GM18951 (cell line): ENCODE measurements around the gene MTERF4.

ENCODE experiments used
- POLR2A ChIP-seq: IDR thresholded peaks from 4 replicates; pipeline ENCODE4 v1.6.1; 2011; ENCODE audit warnings: mild to moderate bottlenecking; ENCODE audit not compliant: insufficient read length, insufficient read depth; ENCODE audit errors: extremely low read depth
- in situ Hi-C: fragments of 300-500 bp; cut with MboI; formaldehyde crosslinking; loops from one replicate; pipeline ENCODE4 v1.12.0; 2022; ENCODE audit warnings: low sequenced_read_pairs, mixed read lengths, inconsistent platforms; ENCODE audit not compliant: unreplicated experiment

The MTERF4 gene

DNA sequence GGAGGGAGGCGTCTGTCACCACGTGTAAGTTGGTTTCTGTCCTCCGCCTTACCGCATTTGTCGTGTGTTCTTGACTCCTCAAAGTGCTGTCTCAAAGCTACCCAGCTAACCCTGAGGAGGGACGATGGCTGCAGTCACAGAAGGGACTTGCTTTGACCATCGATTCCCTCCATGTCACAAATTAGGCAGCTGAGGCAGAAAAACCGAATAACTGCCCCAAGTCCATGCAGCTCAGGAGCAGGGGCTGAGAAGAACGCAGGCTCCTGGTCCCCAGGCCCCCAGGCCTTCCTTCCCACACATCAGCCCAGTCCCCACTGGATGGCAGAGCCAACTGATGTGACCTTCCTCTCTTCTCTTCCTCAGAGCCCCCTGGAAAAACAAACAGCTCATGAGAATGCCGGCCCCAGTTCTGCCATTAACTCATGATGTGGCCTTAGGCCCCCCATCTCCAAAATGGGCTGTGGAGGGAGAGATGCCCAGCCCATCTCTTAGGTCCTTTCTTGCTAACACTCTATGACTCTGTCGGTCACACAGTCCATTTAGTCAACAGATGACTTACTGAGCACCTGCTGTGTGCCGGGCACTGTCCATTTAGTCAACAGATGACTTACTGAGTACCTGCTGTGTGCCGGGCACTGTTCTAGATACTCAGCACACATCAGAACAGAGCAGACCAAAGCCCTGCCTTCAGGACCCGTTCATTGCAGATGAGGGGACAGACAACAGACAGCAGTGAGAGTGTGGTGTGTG is 19.6 kb downstream of the MTERF4 start:
- in situ Hi-C loops: no loop called here
- no peak for TF ChIP-seq POLR2A

DNA sequence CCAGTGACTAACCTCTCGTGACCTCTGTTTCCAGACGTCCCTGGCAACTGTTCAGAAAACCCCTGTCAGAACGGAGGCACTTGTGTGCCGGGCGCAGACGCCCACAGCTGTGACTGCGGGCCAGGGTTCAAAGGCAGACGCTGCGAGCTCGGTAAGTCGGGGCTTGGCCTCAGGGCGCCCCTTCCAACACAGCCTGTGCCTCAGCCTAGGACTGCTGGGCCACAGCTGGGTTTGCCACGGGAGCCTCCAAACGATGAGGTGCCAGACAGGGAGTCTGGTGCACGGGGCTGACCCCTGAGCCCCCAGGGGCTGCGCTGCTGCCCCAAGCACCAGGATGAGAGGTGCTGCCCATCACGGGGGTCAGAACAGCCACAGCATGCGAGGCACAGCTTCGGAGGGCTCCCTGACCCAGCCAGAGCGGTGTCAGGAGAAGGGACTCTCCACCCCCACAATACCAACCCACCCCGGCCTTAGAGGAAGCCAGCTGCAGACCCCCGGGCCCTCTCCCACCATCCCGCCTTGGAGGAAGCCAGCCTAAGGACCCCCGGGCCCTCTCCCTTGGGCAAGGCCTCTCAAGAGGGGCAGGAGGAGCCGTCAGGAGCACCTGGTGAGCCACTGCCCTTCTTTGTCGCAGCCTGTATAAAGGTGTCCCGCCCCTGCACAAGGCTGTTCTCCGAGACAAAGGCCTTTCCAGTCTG is 20.3 kb downstream of the MTERF4 start:
- no peak for TF ChIP-seq POLR2A
- in situ Hi-C loops: no loop called here

DNA sequence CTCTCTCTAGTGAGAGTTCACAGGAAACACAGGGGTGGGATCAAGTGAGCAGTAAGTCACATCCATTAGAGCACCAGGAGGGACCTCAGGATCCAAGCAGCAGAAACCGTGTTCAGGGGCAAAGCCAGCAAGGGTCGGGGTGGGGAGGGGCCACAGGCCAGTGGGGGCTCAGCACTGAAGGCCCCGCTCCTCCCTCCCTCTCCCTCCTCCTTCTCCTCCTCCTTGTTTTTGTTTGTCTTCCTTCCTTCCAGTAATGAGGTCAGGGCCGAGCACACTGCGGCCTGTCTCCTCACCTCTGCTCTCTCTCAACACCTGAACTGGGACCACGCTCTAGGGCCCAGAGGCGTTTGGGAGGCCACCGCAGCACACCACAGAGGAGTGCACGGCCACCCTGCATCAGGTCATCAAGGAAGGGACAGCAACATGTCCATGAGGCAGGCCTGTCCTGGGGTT is 20.9 kb downstream of the MTERF4 start:
- TF ChIP-seq POLR2A: no peak
- in situ Hi-C loops: no loop called here

DNA sequence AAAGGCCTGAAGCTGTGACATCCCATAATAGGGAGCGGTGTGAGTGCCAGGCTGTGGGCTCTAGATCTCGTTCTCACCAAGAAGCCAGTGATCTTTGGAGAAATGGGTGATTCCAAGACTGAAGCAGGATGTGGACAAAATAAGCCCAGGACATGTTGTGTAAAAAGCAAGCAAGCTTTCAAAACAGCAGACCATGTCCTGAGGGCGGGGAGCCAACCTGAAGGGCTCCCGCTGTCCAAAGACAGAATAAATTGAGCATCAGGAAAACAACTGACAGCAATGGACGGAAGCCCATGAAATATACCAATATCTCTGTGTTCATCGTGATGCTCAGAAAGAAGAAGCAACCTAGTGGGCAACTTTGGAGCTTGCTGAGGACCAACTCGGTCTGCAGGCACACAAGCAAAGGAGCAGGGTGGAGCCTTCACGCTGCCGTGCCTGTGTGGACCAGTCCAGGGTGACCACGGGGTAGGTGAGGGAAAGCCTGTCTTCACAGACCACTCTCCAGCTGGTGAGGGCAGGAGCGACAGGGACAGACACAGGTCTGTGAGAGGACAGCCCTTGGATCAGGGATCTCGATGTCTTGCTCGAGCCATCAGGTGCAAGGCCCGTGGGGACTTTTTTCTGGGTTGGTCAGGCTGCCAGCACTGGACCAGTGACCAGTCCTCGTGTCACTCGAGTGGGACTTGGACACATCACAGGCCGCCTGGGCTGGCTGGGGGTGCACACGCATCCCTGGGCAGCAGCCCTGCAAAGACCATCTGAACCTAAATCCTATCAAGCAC is 21.5 kb downstream of the MTERF4 start:
- no peak for TF ChIP-seq POLR2A
- in situ Hi-C loops: no loop called here

DNA sequence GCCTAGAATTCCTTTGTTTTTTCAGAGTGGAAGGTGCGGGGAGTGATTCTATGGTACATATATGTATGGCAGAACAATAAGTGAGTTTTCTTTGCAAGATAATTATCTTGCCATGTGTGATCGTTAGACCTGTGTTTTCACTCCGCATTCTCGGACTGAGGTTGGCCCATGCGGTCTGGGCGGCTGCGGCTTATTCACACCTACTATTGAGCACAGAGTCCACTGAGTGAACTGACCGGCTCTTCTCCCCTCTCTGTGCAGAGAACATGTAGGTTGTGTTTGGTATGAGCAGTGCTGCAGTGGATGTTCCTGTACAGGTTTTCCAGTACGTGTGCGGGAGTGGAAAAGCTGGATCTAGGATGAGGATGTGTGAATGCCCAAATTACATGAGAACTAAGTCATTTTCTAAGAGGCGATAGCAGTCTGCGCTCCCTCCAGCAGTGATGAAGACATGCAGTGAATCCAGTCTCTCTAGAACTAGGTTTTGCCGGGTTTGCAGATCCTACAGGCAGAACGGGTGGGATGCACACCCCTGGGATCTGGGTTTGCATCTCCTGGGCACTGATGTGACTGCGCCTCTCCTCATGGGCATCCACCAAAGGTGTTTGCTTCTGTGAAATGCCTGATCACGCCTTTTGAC is 27.1 kb downstream of the MTERF4 start:
- in situ Hi-C loops: no loop called here
- no peak for TF ChIP-seq POLR2A

DNA sequence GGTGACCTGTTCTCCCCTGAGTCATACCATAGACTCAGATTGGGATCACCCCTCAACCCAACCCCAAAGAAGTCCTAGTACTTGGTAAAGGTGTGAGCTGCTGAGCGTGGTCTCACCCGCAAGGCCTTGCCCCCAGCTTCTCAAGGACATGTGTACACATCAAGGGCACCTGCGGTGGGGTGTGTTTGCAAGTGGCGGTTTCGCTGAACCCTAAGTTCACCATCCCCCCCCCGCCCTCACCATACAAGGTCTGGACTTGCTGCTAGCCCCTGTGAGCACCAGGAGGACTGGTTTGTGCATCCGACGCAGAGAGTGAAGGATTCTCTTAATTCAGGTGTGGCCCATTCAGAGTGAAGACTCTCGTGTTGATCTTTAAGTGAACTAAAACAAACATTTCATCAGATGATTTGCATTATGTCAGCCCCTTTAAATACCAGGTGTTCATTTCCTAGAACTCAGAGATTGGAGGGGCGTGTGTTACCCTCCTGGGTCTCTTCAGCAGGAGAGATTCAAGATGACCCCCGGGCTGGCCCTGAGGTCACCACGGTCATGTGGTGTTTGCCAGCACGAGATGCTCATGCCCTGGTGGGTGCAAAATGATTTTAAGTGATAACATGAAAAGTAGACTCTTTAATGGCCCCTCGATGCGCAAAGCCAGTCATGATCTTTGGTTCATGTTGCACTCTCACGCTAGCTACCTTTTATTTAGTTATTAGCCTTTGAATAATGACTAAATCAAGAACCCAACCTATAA is 27.8 kb downstream of the MTERF4 start:
- in situ Hi-C loops: no loop called here
- TF ChIP-seq POLR2A: no peak

DNA sequence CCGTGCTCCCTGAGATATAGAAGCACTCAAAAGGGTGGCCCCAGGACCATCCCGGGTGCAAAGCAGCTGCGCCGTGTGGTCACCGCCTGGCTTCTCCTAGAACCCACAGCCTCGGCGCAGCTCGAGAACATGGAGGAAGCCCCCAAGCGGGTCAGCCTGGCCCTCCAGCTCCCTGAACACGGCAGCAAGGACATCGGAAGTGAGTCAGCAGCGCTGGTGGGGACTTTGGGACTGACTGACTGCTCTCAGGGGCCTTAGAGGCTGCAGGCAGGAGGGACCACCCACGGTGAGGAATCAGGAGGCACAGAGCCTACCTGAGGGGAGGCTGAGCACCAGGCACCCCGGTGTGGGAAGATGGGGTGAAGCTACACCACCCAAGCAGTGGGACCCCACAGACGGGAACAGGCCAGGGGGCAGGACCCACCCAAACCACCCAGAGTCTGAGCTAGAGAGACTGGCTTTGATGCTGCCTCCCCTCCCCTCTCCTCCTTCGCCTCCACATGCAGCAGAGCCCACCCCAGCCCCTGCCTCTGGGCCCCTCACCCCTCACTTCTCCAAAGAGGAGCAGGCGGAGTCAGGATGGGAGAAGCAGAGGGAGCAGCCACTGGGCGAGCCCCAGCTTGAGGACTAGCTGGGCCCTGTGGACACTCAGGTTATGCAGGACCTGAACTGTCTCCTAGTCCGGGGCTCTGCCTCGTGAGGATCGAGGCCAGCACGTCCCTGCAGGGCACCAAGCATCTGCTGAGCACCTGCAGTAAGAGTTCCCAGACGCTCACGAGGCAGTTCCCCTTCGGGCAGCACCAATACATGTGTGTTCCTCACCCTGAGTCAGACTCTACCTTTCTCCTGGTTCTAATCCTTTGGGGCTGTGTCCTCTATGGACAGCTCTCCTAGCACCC is 28.7 kb downstream of the MTERF4 start:
- in situ Hi-C loops: no loop called here

DNA sequence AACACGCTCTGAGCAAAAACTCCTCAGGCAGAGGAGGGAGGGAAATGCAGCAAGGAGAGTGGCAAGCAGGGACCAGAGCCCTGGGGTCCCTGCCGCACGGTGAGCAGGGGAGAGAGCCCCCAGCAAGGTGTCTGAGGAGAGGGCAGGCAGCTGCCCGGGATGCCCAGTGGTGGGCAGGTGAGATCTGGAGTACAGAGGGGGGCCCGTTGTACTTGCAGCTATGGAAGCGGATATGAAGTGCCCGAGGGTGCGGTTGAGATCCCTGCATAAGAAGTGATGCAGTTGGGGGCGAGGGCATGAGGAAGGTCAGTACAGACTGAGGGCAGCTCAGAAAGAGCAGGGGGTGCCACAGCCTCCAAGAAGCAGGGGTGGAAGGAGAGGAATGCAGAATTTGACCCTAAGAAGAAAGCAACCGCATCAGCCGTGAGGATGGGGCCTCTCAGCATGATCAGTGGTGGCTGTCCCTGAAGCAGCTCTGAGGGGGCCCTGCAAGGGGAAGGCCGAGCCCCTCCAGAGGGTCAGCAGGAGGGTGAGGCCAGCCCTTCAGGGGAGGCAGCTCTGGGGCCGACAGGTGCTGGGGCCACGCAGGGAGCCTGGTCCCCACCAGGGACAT is 29.4 kb downstream of the MTERF4 start:
- in situ Hi-C loops: no loop called here
- no peak for TF ChIP-seq POLR2A

More for the DNA sequence above, 28.7 kb downstream of the MTERF4 start:
- TF ChIP-seq POLR2A: no peak

DNA sequence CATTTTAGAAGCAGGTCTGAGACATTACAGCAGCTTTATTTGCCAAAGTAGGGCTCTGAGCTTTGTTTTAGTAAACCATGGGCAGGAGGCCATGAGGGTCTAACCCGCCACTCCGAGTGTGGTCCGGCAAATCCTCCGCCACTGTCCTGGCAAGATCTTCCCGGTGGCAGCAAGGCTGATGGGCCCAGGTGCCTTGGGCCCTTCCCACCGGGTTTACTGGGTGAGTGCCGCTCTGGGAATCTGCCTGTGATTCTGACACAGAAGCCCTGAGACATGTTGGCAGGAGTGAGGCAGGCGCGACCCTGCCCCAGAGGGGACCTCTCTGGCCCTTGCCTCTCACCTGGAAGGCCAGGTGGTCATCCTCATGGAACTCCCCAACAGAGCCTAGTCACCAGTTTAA is 29.9 kb downstream of the MTERF4 start:
- in situ Hi-C loops: no loop called here
- TF ChIP-seq POLR2A: no peak

DNA sequence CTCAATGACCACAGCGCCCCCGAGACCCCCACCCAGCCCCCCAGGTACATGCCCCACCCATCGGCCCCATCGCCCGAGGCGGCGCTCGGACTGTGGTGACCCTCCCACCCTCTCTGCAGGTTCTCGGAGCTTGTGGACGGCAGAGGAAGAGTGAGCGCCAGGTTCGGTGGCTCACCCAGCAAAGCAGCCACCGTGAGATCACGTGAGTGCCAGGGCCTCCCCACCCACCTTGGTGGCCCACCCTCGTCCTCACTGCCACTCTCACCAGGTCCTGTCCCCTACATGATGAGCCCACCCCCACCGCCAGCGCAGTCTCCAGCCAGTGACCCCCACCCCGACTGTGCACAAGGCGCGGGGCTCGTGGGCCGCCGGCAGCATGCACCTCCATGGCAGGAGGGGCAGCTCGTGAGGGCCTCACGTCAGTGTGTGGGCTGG is 30.4 kb downstream of the MTERF4 start:
- TF ChIP-seq POLR2A: no peak
- in situ Hi-C loops: no loop called here
